ENCODE data around the gene OR51B6.
"Not testable (repeated sequence)": the region's sequence is repeated elsewhere in the genome, so short reads cannot be mapped to it uniquely, and the experiment has no call there.

The OR51B6 gene

DNA sequence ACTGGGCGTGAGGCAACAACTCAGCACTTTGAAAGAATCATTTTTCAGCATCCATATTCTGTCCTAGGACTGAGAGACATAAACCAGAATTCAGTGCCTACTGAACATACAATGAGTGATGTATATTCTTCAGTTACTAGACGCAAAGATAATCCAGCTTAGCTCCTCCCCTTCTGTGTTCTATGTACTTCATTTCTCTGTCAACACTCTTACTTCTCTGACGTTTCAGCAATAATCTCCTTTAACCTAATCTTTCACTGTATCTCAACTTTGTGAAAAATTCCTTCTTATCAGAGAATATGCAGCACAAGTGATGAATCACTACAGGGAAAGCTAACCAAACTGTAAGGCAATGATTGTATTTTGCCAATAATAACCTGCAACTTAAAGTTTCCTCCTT, 5.5 kb upstream of the OR51B6 start:
- H3K4me3 ChIP-seq (ENCODE audit: low read depth, low read length) = no peak overlapping the region
- TF ChIP-seq, protein P1, sequence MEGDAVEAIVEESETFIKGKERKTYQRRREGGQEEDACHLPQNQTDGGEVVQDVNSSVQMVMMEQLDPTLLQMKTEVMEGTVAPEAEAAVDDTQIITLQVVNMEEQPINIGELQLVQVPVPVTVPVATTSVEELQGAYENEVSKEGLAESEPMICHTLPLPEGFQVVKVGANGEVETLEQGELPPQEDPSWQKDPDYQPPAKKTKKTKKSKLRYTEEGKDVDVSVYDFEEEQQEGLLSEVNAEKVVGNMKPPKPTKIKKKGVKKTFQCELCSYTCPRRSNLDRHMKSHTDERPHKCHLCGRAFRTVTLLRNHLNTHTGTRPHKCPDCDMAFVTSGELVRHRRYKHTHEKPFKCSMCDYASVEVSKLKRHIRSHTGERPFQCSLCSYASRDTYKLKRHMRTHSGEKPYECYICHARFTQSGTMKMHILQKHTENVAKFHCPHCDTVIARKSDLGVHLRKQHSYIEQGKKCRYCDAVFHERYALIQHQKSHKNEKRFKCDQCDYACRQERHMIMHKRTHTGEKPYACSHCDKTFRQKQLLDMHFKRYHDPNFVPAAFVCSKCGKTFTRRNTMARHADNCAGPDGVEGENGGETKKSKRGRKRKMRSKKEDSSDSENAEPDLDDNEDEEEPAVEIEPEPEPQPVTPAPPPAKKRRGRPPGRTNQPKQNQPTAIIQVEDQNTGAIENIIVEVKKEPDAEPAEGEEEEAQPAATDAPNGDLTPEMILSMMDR (IDR thresholded peaks at IDR 0.05; ENCODE audit: low read depth, low read length, missing control alignments) = no peak
- DNase-seq (ENCODE audit: low read depth) = no peak

DNA sequence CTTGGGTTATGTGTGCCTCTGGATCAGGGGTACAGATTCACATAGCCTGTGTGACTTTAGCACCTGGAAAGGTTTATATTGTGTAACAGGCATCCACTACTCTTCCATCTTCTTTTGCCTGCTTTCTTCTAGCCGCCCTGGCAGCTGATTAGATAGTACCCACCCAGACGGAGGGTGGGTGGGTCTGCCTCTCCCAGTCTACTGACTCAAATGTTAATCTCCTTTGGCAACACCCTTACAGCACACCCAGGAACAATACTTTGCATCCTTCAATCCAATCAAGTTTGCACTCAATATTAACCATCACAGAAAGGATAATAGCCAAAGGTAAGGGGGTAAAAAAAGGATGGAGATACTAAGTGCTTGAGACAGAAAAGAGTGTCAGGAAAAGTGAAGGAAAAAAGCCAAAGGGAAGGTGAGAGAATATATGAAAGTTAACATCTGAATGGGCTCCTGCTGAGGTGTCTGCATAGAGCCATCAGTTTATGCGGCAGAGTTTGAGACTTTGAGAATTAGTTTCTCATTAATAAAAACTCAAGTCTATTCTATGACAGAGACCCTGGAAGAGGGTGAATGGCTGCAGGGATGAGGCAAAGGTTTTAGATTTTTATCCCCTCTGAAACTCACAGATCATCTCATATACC, 2.6 kb upstream of the OR51B6 start:
- no peak overlapping the region for H3K4me3 ChIP-seq (ENCODE audit: low read depth, low read length)
- TF ChIP-seq, protein P1 (IDR thresholded peaks at IDR 0.05; ENCODE audit: low read depth, low read length, missing control alignments) = no peak
- DNase-seq (ENCODE audit: low read depth) = no peak

DNA sequence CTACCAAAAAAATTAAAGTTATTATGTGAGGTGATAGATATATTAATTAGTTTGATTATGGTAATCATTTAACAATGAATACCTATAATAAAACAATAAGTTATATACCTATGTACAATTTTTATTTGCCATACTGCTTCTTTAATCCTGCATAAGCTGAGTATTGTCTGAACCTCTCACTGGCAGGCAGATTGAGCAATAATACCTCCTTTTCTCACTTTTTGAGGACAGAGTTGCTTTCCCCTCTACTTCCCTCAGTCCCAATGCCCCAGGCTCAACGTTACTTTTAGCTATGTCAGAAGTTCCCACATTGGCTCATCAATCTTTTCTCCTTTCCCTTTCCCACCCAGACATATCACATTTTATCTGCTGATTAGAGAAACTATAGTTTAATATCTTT, 1.8 kb upstream of the OR51B6 start:
- H3K4me3 ChIP-seq (ENCODE audit: low read depth, low read length) = no peak overlapping the region
- DNase-seq (ENCODE audit: low read depth) = no peak
- TF ChIP-seq, protein P1 (IDR thresholded peaks at IDR 0.05; ENCODE audit: low read depth, low read length, missing control alignments) = no peak

DNA sequence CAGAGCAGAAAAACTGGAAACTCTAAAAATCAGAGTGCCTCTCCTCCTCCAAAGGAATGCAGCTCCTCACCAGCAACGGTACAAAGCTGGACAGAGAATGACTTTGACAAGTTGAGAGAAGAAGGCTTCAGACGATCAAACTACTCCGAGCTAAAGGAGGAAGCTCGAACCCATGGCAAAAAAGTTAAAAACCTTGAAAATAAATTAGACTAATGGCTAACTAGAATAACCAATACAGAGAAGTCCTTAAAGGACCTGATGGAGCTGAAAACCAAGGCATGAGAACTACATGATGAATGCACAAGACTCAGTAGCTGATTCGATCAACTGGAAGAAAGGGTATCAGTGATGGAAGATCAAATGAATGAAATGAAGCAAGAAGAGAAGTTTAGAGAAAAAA, 4.7 kb downstream of the OR51B6 start:
- not testable (repeated sequence) for H3K4me3 ChIP-seq (ENCODE audit: low read depth, low read length); DNase-seq (ENCODE audit: low read depth)

DNA sequence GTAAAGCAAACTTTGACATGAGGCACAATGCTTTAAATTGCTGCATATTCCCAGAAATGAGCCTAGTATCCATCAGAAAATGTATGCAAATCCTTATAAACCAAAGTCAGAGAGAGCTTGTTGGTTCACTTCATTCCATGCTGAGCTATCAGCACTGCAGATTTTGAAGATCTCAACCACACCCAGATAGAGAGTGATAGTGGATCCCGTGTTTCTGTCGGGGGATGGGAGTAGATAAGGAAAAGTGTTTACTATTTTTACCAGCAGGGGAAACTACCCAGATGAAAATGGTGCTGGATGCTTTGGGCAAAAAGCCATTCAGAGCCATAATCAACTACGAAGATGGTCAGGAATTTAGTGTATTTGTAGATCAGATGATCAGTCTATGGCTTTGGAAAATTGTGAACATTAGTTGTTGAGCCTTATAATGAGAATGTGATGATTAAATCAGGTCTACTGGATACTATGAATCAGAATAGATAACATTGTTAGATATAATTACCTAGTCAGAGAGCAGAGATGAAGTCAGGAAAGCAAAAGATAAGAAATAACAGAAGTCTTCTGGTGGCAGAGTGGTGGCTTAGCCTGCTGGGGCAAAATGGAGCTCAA, 10.8 kb downstream of the OR51B6 start:
- DNase-seq (ENCODE audit: low read depth) = no peak
- TF ChIP-seq, protein P1 (IDR thresholded peaks at IDR 0.05; ENCODE audit: low read depth, low read length, missing control alignments) = no peak
- no peak overlapping the region for H3K4me3 ChIP-seq (ENCODE audit: low read depth, low read length)

DNA sequence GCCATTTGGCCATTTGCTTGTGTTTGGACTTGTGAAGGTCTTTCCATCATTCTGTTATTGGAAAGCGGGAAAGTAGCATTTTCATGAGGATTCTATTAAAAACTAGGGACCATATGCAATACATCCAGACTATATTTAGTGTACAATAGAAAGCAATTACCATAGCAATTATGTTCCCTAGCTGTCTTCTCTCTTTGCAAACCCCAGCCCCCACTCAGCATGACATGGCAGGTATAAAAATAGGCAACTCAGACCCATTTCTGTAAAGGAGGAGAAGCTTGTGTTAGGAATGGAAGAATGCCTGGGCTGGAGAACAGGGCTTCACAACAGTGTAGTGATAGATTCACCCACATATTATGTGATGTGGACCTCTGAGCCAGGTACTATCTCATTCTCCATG, 12.4 kb downstream of the OR51B6 start:
- TF ChIP-seq, protein P1 (IDR thresholded peaks at IDR 0.05; ENCODE audit: low read depth, low read length, missing control alignments) = no peak
- no peak overlapping the region for H3K4me3 ChIP-seq (ENCODE audit: low read depth, low read length)
- DNase-seq (ENCODE audit: low read depth) = no peak

DNA sequence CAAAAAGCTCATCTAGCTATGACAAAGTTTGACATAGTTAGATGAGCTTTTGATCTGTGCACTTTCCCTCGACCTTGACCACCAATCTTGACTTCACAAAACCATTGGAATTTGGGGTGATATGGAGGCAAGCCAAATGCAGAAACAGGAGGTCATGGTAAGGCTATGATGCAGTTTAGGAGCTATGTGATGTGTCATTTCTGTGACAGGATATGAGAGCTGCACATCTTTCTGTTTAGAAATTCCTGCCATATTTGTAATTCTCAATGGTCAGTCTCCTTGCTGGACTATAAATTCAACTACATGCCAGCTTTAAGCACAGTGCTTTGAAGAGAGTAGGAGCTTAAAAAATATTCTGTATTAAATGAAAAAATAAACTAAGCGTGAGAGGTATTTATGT, 12.9 kb downstream of the OR51B6 start:
- no peak overlapping the region for H3K4me3 ChIP-seq (ENCODE audit: low read depth, low read length)
- TF ChIP-seq, protein P1 (IDR thresholded peaks at IDR 0.05; ENCODE audit: low read depth, low read length, missing control alignments) = no peak
- DNase-seq (ENCODE audit: low read depth) = no peak

DNA sequence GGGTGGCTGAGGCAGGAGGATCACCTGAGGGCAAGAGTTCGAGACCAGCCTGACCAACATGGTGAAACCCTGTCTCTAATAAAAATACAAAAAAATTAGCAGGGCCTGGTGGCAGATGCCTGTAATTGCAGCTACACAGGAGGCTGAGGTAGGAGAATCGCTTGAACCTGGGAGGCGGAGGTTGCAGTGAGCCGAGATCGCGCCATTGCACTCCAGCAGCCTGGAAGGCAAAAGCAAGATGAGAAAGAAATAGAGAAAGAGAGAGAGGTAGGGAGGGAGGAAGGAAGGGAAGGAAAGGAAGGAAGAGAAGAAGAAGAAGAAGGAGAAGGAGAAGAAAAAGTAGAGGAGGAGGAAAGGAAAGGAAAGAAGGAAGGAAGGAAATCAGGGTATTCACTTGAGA, 15.1 kb downstream of the OR51B6 start:
- not testable (repeated sequence) for H3K4me3 ChIP-seq (ENCODE audit: low read depth, low read length); DNase-seq (ENCODE audit: low read depth)

Data from GM12864 (cell line).